HG03039 (cell line): Measurements from ENCODE around the gene GAB2.

ENCODE experiments used
- ATAC-seq: cut with Tn5 transposase; IDR thresholded peaks from one replicate; pipeline ENCODE4 v1.9.1; 2021; ENCODE audit warnings: mild to moderate bottlenecking, moderate library complexity; ENCODE audit not compliant: unreplicated experiment

GAB2 gene

DNA sequence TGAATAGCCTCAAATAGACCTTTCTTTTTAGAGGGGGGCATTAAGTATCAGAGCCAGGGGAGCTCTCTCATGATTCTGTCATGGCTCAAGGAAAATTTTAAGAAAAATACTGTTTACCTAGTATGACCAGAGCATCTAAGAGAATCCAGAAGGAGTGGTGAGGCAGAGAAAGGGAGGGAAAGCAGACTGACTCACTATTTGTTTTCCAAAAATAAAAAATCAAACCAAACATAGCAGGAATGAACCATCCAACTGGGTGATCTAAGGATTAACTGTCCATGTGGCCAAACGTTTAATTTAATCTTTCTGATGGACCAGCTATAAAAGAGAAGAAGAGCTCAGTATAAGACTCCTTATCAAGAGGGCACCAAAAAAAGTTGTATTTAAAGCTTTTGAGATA lies 70.8 kb downstream of the GAB2 start:
- ATAC-seq = no peak

- ATAC-seq = no peak
These were observed 72.2 kb downstream of the GAB2 start for GRCh38 chr11:78345450-78345849.

GRCh38 chr11:78344676-78345075 lies 72.9 kb downstream of the GAB2 start:
- ATAC-seq = no peak

DNA sequence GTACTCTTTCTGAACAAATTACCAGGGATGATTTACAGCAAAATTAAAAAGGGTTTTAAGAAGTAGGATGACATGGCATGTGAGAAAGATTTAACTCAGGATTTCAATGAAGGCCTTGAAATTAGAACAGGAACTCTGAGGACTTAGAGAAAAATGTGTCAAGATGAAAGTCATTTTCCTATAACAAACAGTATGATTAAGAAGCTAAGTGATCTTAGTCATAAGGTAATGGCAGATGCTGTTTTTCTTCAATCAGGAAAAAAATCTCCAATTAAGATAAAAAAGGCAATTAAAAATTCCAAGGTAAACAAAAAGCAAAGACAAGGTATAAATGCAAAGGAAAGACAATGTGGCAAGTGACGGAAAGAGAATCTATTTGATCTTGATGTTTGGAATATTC lies 73.5 kb downstream of the GAB2 start:
- ATAC-seq = no peak

DNA sequence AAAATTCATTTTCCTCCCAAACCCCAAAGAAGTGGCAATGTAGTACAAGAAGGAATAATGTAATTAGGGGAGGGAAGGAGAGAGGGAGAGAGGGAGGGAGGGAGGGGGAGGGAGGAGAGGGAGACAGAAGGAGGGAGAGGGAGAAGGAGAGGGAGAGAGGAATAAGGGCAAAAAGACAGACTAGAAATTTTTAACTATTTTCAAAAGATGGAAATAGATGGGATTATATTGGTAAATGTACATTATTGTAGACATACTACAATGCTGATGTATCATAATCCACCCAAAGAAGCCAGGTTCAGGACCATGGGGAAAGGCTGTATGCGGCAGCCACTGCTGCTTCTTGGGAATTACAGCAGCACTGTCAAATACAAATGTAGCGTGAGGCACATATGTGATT lies 74.3 kb downstream of the GAB2 start:
- no peak for ATAC-seq

DNA sequence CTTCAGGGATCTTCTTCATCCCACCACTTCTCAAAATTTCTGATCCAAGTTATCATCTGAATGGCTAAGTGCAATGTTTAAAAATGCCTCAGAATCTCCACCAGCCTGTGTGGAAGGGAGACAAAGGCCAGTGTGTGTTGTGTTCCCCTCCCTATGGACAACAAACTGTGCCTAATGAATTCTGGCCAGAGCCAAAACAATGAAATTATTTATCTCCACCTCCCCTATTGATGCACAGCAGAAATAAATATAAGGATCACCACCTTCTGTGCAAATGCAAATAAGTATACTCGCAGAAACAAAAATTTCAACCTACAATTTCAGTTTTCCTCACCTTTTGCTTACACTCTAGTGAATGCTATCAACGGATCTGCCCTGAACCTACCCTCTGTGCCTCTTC lies 75.8 kb downstream of the GAB2 start:
- no peak for ATAC-seq

DNA sequence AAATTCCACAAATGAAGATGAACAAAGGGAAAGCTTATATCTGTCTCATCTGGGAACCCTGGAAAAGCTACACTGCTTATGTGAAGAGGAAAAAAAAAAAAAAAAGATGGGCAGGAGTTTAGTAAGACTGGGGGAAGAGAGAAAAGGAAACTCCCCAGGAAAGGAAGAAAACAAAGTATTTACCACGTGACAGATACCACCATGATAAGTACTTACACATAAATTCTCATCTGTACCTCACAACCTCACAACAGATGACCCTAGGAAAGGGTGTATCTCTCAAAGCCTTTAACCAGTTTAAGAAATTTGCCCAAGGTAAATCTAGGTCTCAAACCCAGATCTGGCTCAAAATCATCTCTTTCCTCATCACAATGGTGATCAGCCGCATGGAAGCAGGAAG lies 77.1 kb downstream of the GAB2 start:
- no peak for ATAC-seq

DNA sequence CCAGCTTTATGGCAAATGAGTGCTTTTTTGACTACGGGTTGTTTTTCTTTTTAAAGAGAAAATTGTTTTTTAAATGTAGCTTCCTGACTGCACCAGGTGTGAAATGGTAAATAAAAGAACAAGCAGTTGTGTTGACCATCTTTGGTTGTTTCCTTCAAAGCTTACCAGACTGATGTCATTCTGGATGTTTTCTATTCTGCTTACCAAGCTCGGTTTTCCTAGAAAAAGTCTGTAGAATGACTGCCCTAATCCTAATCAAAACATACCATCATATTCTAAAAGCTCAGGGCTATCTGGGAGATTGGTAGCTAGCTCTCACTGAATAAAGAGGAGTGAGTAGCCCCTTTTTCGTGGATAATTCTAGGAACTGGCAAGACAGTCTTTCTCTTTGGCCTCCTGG lies 77.7 kb downstream of the GAB2 start:
- ATAC-seq = no peak

GRCh38 chr11:78339483-78339882 lies 78.1 kb downstream of the GAB2 start:
- no peak for ATAC-seq

DNA sequence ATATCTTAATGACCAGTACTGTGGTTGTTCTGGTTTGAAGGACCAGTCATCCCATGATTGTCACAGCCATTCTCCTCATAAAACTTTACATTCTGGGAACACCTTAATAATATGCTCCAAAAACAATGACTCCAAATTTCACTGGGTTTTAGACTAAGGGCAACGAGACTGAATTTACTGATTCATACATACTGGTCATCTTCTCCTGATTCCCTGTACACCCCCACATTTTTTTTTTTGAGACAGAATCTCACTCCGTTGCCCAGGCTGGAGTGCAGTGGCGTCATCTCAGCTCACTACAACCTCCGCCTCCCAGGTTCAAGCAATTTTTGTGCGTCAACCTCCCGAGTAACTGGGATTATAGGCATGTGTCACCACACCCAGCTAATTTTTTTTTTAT lies 78.9 kb downstream of the GAB2 start:
- ATAC-seq = no peak

GRCh38 chr11:78338138-78338537 lies 79.5 kb downstream of the GAB2 start:
- ATAC-seq = no peak

GRCh38 chr11:78337554-78337924 lies 80.1 kb downstream of the GAB2 start:
- ATAC-seq = no peak

DNA sequence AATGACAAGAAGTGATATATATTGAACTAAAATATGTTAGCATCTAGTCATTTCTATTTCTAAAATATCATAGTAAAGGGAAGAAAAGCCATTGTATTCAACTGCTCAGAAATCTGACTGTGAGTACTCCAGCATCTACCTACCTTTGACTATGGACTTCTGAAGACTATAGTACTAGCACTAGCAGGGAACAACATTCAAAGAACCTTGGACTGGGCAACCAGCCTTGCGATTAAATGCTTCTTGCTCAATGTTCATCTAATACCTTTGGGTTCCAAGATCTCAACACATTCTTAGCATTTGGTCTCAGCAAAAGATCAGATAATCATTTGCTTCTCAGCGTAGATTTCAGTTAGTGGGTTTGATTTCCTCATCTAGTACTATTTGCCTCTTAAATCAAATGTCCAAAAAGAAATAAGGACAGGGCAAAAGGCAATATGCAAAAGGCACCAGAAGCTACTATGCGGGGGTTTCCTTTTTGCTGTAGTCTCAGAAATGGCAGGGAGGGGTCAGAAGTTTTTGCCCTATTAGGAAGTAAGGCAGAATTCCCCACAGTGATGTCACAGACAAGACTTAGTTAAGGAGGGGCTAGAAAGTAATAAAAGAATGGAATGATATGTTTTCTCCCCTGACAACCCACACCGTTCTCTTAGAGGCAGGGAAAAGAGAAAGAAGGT lies 80.6 kb downstream of the GAB2 start:
- no peak for ATAC-seq

DNA sequence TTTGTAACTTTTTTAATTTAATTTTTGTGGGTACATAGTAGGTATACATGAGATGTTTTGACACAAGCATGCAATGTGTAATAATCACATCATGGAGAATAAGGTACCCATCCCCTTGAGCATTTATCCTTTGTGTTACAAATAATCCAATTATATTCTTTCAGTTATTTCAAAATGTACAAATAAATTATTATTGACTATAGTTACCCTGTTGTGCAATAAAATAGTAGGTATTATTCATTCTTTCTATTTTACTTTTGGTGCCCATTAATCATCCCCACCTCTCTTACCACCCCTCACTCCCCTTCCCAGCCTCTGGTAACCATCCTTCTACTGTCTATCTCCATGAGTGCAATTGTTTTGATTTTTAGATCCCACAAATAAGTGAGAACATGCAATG lies 83.5 kb downstream of the GAB2 start:
- ATAC-seq = no peak

GRCh38 chr11:78332872-78333271 lies 84.7 kb downstream of the GAB2 start:
- ATAC-seq = no peak

- ATAC-seq = no peak
These were observed 85.3 kb downstream of the GAB2 start for GRCh38 chr11:78332174-78332866.

- ATAC-seq = no peak
These were observed 85.9 kb downstream of the GAB2 start for GRCh38 chr11:78331711-78332110.

DNA sequence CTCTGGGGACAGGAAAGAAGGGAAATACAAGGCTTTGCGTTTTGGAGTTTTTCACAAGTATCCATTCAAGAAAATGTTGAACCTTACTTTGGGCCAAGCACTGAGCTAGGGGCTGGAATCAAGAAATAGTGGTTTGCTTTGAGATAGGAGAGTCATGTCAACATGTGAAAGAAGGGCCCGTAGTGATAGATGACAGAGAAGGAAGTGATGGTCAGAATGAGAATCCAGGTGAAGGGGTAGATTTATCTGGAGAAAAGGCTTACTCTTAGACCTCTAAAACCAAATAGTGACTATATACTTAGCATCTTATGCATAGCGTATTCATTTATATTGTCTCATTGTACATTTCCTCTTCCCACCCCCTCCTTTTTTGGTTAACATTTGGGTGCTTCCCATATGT lies 87.3 kb downstream of the GAB2 start:
- no peak for ATAC-seq

GRCh38 chr11:78327945-78328344 lies 89.7 kb downstream of the GAB2 start:
- ATAC-seq = no peak

DNA sequence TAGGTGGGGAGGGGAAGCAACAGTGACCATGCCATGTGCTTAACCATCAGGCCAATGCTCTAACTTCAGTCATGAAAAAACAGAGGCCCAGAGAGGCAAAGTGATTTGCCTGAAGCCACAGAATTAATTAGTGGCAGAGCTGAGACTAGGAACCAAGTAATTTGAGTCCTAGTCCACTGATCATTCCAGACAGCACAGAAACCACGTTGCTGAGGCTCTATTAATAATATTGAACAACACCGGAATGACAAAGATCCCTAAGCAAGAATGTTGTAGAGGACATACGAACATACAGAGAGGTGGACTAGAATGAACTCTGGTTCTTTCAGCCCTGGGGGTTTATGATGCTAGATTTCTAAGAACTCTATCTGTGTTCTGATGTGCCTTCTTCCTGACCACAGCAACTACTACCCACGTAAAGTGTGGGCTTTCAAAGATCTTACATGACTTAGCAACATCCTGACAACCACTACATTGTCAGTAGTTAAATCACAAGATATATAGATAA lies 92.3 kb downstream of the GAB2 start:
- ATAC-seq = peak; percentile 58

DNA sequence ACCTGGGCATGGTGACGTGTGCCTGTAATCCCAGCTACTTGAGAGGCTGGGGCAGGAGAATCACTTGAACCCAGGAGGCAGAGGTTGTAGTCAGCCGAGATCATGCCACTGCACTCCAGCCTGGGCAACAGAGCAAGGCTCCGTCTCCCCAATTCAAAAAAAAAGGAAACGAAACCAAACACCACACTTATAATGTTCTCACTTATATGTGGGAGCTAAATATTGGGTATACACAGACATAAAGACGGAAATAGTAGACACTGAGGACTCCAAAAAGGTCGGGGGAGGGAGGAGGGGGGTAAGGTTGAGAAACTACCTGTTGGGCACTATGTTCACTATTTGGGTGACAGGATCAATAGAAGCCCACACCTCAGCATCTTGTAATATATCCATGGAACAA lies 94.3 kb downstream of the GAB2 start:
- ATAC-seq = no peak

DNA sequence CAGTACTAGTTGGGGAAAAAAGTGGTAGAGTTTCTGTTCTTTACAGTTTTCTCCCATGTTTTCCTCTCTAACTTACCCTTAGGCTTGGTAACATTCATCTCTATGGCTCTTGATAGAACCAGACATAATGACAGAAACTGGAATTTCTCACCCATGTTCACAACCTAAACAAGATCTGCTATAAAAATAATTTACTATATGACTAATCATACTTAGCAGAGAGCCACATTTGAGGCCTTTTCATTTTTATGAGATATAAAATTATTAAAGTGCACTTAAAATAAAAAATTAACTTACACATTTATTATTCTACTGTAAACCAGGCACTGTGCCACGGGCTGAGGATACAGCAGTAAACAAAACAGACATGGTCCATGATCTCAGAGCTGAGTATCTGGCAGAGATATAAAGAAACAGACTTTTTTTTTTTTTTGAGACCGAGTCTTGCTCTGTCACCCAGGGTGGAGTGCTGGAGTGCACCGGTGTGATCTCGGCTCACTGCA lies 98.1 kb downstream of the GAB2 start:
- no peak for ATAC-seq
